ENCODE measurements around the gene PHIP.

The PHIP gene

DNA sequence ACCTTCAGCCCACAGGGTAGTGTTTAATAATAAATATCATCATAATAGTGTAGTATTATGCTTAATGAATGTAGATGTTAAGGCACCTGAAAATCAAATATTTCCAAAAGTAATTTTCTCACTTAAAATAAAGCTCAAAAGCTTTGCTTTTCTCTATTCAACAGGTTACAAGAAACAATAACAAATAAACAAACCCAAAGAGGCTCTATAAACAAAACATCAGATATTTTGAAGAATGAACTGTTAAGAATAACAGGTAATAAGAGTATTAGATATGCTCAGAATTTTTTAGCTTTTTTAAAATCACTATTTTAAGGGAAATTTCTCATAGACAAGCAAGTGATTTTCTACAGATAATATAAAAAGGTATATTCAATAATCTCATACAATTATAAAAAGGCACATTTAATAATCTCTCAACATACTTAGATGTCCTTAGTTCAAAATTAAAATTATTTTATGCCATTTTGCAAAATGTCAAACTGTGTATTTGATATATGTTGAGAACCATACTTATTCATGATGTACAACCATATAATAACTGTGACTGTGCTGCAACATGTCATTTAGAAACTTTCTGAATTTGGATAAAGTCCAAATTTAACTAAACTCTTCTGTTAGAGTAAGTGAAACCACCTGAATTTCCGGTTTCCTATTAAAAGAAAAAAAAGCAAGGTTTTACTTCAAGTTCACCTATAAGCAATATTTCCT is 35.8 kb downstream of the PHIP start:
- H3K36me3 ChIP-seq (ENCODE audit: control insufficient read depth, low read length) = peaks cover 88% of the 10 kb centered on the region
- peaks cover 26% of the 10 kb centered on the region for H3K4me1 ChIP-seq (ENCODE audit: control insufficient read depth, low read length)
- no peaks in the 10 kb centered on the region for H3F3A ChIP-seq (ENCODE audit: control insufficient read depth, insufficient read depth)
- no peaks in the 10 kb centered on the region for H3K27me3 ChIP-seq (ENCODE audit: control insufficient read depth, low read length)
- no peak overlapping the region for H3K27ac ChIP-seq (ENCODE audit: low read depth, low read length)
- no peaks in the 10 kb centered on the region for H3K9me2 ChIP-seq (replicated peaks; ENCODE audit: control insufficient read depth, low read length)
- peaks cover 74% of the 10 kb centered on the region for H3K79me2 ChIP-seq (ENCODE audit: control insufficient read depth, low read length)
- H3K4me3 ChIP-seq (ENCODE audit: low read length) = no peak overlapping the region
- H3K4me2 ChIP-seq (ENCODE audit: low read length) = no peak overlapping the region
- no peaks in the 10 kb centered on the region for H3K9me3 ChIP-seq (ENCODE audit: control insufficient read depth, insufficient read depth, low read length)
- H4K20me1 ChIP-seq (ENCODE audit: control insufficient read depth, insufficient read depth, low read depth, low read length) = no peaks in the 10 kb centered on the region; the same call in 1 of the 2 replicates
- no peak for TF ChIP-seq EZH2phosphoT487 (IDR thresholded peaks at IDR 0.05; ENCODE audit: borderline replicate concordance, low read length)
- TF ChIP-seq, protein P1, sequence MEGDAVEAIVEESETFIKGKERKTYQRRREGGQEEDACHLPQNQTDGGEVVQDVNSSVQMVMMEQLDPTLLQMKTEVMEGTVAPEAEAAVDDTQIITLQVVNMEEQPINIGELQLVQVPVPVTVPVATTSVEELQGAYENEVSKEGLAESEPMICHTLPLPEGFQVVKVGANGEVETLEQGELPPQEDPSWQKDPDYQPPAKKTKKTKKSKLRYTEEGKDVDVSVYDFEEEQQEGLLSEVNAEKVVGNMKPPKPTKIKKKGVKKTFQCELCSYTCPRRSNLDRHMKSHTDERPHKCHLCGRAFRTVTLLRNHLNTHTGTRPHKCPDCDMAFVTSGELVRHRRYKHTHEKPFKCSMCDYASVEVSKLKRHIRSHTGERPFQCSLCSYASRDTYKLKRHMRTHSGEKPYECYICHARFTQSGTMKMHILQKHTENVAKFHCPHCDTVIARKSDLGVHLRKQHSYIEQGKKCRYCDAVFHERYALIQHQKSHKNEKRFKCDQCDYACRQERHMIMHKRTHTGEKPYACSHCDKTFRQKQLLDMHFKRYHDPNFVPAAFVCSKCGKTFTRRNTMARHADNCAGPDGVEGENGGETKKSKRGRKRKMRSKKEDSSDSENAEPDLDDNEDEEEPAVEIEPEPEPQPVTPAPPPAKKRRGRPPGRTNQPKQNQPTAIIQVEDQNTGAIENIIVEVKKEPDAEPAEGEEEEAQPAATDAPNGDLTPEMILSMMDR (IDR thresholded peaks at IDR 0.05; ENCODE audit: low read depth, low read length, poor library complexity, severe bottlenecking) = no peak

DNA sequence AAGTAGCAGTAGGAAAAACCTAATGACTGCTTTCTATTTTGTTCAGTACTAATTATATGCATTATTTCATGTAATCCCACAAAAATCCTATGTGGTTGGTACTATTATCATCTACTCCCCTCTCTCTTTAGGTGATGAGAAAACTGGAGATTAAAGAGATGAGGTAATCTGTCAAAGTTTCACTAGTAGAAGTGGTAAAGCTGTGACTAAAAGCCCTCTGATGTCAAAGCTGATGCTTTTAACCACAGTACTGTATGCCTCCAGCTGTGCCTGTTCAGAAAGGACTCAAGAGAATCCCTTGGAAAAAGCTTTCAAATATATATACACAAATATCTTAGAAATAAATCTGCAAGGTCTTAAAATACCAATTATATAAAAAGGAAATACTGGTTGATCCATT is 38.0 kb downstream of the PHIP start:
- Histone ChIP-seq H3K9me2 (replicated peaks; ENCODE audit: control insufficient read depth, low read length) (no peaks in the 10 kb centered on the region), H3K27me3 (ENCODE audit: control insufficient read depth, low read length) (no peaks in the 10 kb centered on the region), H3K79me2 (ENCODE audit: control insufficient read depth, low read length) (peaks cover 81% of the 10 kb centered on the region), H3K27ac (ENCODE audit: low read depth, low read length) (no peak overlapping the region), H3K4me3 (ENCODE audit: low read length) (no peak overlapping the region), H3K4me2 (ENCODE audit: low read length) (no peak overlapping the region), H4K20me1 (ENCODE audit: control insufficient read depth, insufficient read depth, low read depth, low read length) (no peaks in the 10 kb centered on the region; the same call in 1 of the 2 replicates), H3K36me3 (ENCODE audit: control insufficient read depth, low read length) (peaks cover 93% of the 10 kb centered on the region), H3F3A (ENCODE audit: control insufficient read depth, insufficient read depth) (no peaks in the 10 kb centered on the region), H3K9me3 (ENCODE audit: control insufficient read depth, insufficient read depth, low read length) (no peaks in the 10 kb centered on the region), H3K4me1 (ENCODE audit: control insufficient read depth, low read length) (peaks cover 26% of the 10 kb centered on the region)
- TF ChIP-seq, protein P1 (IDR thresholded peaks at IDR 0.05; ENCODE audit: low read depth, low read length, poor library complexity, severe bottlenecking) = no peak
- TF ChIP-seq EZH2phosphoT487 (IDR thresholded peaks at IDR 0.05; ENCODE audit: borderline replicate concordance, low read length) = no peak

DNA sequence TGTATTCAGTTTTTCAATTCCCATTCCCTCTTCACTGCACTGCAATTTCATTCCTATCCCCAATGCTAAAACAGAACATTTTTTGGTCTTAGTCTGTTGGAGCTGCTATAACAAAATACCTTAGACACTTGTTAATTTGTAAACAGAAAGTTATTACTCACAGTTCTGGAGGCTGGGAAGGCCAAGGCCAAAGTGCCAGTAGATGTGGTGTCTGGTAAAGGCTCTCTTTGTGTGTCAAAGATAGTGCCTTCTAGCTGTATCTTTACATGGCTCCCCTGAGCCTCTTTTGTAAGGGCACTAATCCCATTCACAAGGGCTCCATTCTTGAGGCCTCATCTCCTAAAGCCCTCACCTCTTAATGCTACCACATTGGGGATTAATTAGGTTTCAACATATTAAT is 40.0 kb downstream of the PHIP start:
- peaks cover 11% of the 10 kb centered on the region for H3K4me1 ChIP-seq (ENCODE audit: control insufficient read depth, low read length)
- H4K20me1 ChIP-seq (ENCODE audit: control insufficient read depth, insufficient read depth, low read depth, low read length) = no peaks in the 10 kb centered on the region; the same call in 1 of the 2 replicates
- no peak overlapping the region for H3K4me2 ChIP-seq (ENCODE audit: low read length)
- no peaks in the 10 kb centered on the region for H3F3A ChIP-seq (ENCODE audit: control insufficient read depth, insufficient read depth)
- H3K9me2 ChIP-seq (replicated peaks; ENCODE audit: control insufficient read depth, low read length) = no peaks in the 10 kb centered on the region
- H3K9me3 ChIP-seq (ENCODE audit: control insufficient read depth, insufficient read depth, low read length) = no peaks in the 10 kb centered on the region
- H3K27me3 ChIP-seq (ENCODE audit: control insufficient read depth, low read length) = no peaks in the 10 kb centered on the region
- no peak overlapping the region for H3K27ac ChIP-seq (ENCODE audit: low read depth, low read length)
- no peak for TF ChIP-seq EZH2phosphoT487 (IDR thresholded peaks at IDR 0.05; ENCODE audit: borderline replicate concordance, low read length)
- TF ChIP-seq, protein P1 (IDR thresholded peaks at IDR 0.05; ENCODE audit: low read depth, low read length, poor library complexity, severe bottlenecking) = no peak
- no peak overlapping the region for H3K4me3 ChIP-seq (ENCODE audit: low read length)
- peaks cover 94% of the 10 kb centered on the region for H3K36me3 ChIP-seq (ENCODE audit: control insufficient read depth, low read length)
- peaks cover 88% of the 10 kb centered on the region for H3K79me2 ChIP-seq (ENCODE audit: control insufficient read depth, low read length)
